RWPE1 (cell line): Measurements from ENCODE around the gene GABRG3.

ENCODE experiments used
- CTCF ChIA-PET: fragments of 350-600 bp; sonication (Branson Sonifier 250); formaldehyde crosslinking; extraction: SDS; loops from one replicate; lab custom pipeline; 2021; lab: Yijun Ruan, JAX
- POLR2A ChIA-PET: fragments of 400-600 bp; formaldehyde crosslinking; extraction: SDS; loops from one replicate; lab custom pipeline; 2020; ENCODE audit warnings: antibody characterized with exemption; ENCODE audit not compliant: low non-redundant PET; lab: Yijun Ruan, JAX
- DNase-seq: peaks from one replicate; pipeline ENCODE4 v3.0.0; 2012; ENCODE audit warnings: low spot score
- H3K27ac ChIP-seq: fragments of 450-650 bp; 2 replicates; pipeline ENCODE4 v1.5.1; 2017
- TF ChIP-seq, protein P1 (sequence below): fragments of 450-650 bp; conservative IDR thresholded peaks from 2 replicates; pipeline ENCODE4 v1.5.1; 2017; ENCODE audit warnings: low read depth, mild to moderate bottlenecking

The GABRG3 gene

DNA sequence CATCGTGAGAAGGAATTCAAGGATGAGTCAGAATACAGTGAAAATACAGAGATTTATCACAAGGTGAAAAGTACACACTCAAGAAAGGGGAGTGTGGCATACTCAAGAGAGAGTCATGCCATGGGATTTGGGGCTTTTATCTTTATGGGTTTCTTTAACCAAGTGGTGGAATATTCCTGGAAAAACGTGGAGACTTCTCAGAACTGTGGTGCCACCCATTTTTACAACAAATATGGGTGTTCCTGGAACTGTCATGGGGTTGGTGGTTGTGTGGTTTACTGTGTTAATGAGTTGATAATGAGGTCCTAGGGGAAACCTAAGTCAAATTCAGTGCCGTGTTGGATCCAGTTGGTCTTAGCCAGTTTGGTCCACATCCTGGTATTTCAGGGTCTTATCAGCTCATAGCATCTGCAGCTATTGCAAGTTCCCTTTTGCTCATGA lies 497.2 kb downstream of the GABRG3 start:
- ChIA-PET CTCF (no interaction called here), POLR2A (no interaction called here)
- DNase-seq = no peak
- H3K27ac ChIP-seq = no peak overlapping the region
- TF ChIP-seq, protein P1, sequence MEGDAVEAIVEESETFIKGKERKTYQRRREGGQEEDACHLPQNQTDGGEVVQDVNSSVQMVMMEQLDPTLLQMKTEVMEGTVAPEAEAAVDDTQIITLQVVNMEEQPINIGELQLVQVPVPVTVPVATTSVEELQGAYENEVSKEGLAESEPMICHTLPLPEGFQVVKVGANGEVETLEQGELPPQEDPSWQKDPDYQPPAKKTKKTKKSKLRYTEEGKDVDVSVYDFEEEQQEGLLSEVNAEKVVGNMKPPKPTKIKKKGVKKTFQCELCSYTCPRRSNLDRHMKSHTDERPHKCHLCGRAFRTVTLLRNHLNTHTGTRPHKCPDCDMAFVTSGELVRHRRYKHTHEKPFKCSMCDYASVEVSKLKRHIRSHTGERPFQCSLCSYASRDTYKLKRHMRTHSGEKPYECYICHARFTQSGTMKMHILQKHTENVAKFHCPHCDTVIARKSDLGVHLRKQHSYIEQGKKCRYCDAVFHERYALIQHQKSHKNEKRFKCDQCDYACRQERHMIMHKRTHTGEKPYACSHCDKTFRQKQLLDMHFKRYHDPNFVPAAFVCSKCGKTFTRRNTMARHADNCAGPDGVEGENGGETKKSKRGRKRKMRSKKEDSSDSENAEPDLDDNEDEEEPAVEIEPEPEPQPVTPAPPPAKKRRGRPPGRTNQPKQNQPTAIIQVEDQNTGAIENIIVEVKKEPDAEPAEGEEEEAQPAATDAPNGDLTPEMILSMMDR = no peak

DNA sequence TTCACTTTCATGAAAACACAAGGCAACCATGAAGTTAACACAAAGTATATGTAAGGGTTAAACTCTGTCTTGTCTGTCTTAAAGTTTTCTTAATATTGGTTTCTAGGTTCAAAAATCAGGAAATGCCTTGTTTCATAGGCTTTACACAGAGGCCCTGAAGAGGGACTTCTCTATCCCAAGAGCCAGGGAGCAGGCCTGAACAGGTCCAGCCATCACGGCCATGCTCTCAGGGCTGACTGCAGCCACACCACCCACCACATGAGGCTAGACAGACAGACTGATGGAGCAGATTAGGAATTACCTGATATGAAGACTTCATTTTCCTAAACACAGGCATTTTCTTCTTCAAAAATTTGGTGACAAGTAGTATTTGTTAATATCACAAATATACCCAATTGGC lies 502.9 kb downstream of the GABRG3 start:
- TF ChIP-seq, protein P1 = no peak
- DNase-seq = no peak
- ChIA-PET POLR2A (no interaction called here), CTCF (no interaction called here)
- H3K27ac ChIP-seq = no peak overlapping the region

DNA sequence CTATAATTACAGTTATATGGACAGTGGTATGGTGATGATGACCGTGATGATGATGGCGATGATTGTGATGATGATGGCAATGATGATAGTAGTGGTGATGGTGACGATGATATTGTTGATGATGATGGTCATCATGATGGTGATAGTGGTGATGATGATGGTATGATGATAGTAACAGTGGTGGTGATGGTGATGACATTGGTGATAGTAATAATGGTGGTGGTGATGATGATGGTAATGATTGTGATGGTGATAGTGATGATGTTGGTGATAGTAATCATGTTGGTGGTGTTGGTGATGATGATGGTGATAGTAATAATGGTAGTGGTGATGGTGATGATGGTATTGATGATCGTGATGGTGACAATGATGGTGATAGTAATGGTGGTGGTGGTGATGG lies 504.4 kb downstream of the GABRG3 start:
- TF ChIP-seq, protein P1 = no peak
- ChIA-PET POLR2A (no interaction called here), CTCF (no interaction called here)
- no peak for DNase-seq
- no peak overlapping the region for H3K27ac ChIP-seq

DNA sequence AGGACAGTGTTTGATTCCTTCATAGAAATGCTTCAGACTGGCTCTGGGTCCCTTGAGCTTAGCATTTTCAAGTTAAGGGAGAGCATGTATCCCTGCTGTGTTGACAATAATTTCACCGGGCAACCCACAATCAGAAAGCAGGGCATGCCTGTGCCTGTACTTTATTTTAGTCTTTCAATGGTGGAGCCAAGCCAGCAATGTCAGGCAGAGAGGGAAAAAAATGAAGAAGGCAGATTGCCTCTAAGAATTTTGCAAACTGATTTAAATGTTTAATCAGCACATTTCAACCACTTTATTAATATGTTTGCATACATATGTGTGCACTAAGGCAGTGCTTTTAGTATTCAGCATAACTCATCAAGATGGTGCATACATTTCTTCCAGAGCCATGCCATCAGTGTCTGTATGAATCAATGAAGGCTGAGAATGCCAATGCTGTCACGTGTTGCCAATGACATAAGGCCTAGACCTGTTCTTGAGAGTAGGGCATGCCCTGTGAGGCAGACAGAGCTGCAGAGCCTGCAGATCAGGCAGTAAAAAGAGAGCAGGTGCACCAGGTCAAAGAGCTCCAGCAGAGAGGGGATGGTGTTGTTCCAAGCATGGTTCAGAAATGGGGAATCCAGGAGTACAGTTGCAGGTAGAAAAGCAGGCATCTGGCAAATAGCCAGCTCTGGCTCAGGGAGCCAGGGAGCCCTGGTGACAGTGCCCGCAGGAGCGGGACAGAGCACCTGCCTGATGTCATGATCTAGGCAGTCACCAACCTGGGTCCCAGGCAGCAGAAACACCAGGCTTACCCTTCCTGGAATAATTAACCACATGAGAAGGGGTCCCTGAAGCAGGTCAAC lies 508.5 kb downstream of the GABRG3 start:
- POLR2A ChIA-PET = no interaction called here
- TF ChIP-seq, protein P1 = no peak
- CTCF ChIA-PET = interaction anchor here (0.9 kb wide), 1 partner anchor 14 kb away, joined by 4 read pairs; no protein-coding TSS in a partner anchor
- H3K27ac ChIP-seq = no peak overlapping the region
- DNase-seq = peak; percentile 14

DNA sequence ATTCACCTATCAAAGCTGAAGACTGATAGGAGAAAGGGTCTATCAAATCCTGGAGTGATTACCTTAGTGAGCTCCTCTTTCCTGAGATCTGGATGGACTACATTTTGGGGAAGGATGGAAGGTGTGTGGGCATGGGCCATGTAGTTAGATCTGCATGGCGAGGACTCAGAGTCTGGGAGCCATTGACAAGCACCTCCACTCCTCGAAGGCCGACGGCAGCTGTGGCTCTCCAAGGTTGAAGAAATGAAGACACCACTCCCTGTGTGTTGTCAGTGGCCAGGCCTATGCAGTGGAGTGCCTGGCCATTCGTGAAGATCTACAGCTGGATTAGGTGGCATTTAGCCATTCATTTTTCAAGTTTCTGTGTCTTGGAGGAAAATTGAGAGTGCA lies 509.2 kb downstream of the GABRG3 start:
- CTCF ChIA-PET = interaction anchor here (0.9 kb wide), 1 partner anchor 15 kb away, joined by 4 read pairs; no protein-coding TSS in a partner anchor
- TF ChIP-seq, protein P1 = no peak
- no peak for DNase-seq
- POLR2A ChIA-PET = no interaction called here
- no peak overlapping the region for H3K27ac ChIP-seq

DNA sequence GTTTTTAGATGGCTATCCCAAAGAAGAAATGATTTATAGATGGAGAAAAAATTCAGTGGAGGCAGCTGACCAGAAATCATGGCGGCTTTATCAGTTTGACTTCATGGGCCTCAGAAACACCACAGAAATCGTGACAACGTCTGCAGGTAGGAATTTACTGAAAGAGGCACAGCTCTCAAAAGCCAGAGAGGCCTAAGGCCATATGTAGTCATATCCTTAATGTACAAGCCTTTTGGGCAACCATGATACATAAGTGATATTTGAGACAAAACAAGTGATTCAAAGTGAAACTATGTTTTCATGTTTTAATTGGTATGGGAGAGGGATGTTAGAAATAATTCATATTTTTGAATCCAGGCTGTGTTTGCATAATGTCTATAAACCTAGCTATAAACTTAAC lies 509.7 kb downstream of the GABRG3 start:
- CTCF ChIA-PET = no interaction called here
- TF ChIP-seq, protein P1 = no peak
- POLR2A ChIA-PET = no interaction called here
- DNase-seq = no peak
- no peak overlapping the region for H3K27ac ChIP-seq
